GM12865 (cell line): Measurements from ENCODE around the gene GRIFIN.

Source experiments
- DNase-seq: peaks from one replicate; pipeline ENCODE4 v3.0.0; 2010; ENCODE audit warnings: low read depth
- H3K4me3 ChIP-seq: 2 replicates; pipeline ENCODE4 v1.5.1; 2011; ENCODE audit warnings: mild to moderate bottlenecking, low read depth, low read length, control low read depth
- CTCF ChIP-seq: IDR thresholded peaks from 2 replicates; pipeline ENCODE4 v1.5.1; 2011; ENCODE audit warnings: low read length, control low read depth, low read depth, inconsistent platforms; ENCODE audit not compliant: insufficient read depth; ENCODE audit errors: missing control alignments

GRIFIN gene

GRCh38 chr7:2512179-2512661 is 36.0 kb upstream of the GRIFIN start:
- no peak overlapping the region for H3K4me3 ChIP-seq
- no peak for TF ChIP-seq CTCF
- DNase-seq = peak; percentile 58

- no peak for TF ChIP-seq CTCF
- no peak overlapping the region; the same call in 1 of the 2 replicates for H3K4me3 ChIP-seq
These were observed 35.6 kb upstream of the GRIFIN start for GRCh38 chr7:2511769-2512168.

GRCh38 chr7:2510909-2511768 is 34.9 kb upstream of the GRIFIN start:
- no peak for TF ChIP-seq CTCF
- H3K4me3 ChIP-seq = peak overlapping the region; percentile 3; the same call in 1 of the 2 replicates
- peak; percentile 48 for DNase-seq

More at GRCh38 chr7:2511769-2512168, 35.6 kb upstream of the GRIFIN start:
- DNase-seq = no peak

- no peak for DNase-seq
- no peak overlapping the region for H3K4me3 ChIP-seq
- TF ChIP-seq CTCF = no peak
These were observed 34.1 kb upstream of the GRIFIN start for GRCh38 chr7:2510130-2510776.

DNA sequence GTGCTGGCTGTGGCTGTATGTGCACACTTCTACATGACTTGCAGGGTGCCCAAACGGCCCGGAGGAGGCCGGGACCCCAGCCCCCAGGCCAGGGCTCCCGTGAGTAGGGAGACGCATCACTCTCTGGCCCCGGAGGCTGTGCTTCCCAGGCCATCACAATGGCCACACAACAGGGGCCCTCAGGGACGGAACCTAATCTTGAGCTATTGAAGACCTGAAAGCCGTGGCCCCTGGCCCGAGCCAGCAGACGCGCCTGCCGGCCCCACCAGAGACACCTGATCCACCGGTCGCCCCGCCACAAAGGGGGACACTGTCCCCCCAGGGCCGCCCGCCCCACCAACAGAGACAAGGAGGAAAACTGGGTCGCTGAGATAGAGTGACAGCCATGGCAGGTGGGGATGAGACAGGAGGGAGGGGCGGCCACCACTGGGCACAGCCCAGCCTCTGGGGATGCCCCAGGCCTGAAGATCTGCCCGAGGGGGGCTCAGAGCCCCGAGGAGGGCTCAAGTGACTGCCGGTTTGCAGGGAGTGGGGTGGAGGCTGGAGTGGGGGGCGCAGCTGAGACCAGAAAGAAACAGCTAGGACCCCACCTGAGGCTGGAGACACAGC is 33.2 kb upstream of the GRIFIN start:
- no peak for TF ChIP-seq CTCF
- no peak overlapping the region for H3K4me3 ChIP-seq

DNA sequence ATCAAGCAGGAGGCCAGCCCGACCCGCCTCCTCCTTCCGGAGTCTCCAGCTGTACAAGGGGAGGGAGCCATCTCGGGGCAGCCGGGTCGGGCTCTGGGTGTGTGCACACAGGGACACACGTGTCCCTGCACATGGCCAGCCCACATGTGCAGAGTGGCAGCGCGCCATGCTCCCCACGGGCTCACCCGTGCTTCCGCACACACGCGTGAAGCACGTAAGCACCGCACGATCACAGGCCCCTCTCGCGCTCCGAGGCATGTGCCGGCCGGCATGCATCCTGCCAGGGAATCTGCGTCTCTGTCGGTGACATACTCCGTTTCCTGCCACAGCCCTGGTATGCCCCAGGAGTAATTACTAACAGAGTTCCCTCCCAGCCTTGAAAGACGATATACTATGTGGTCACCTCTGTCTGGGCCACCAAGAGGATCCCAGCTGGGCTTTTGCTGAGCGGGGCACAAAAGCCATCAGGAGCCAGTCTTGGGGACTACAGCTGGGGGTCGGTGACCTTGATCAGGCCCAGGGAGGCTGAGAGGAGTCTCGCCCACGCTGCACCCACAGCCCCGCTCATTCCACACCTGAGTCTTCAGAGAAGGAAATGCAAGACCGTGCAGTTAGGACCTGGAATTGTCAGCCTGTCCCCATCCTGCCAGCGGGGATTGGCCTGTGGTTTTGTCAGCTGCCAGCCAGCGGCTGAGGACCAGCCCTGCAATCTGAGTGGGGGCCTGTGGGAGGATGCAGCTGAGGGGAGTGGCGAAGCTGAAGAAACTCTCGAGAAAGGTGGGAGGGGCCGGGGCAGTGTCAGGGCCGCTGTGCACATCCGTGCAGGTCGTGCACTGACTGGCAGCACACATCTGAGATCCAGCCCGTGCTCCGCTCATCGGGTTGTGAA is 32.4 kb upstream of the GRIFIN start:
- no peak for TF ChIP-seq CTCF
- DNase-seq = peak; percentile 55
- no peak overlapping the region for H3K4me3 ChIP-seq

More for the DNA sequence above, 33.2 kb upstream of the GRIFIN start:
- no peak for DNase-seq
